Measurements from ENCODE around the gene LIG1. TPM values are rescaled to one million over a fixed set of nuclear protein-coding genes. Genes with fewer than 3 reads are reported as not detected.

LIG1 gene
- total RNA-seq, 4 donors from 2014 or later, result 4.2 to 7.3 (median 6.0) TPM

DNA sequence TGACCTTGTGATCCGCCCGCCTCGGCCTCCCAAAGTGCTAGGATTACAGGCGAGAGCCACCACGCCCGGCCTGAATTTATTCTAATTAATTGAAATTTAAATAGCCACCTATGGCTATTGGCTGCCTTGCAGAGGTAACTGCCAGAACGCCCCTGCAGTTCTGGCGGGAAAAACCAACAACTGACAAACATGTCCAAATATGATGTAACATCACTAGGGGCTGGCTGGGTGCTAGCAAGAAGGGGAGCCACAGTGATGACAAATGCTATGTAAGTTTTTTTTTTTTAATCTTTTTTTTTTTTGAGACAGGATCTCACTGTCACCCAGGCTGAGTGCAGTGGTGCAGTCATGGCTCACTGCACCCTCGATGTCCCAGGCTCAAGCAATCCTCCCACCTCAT lies 13.2 kb upstream of the LIG1 start:
- H3K4me3 ChIP-seq, result no peak overlapping the region
- peaks cover 0 to 15% (median 9%) of the 10 kb centered on the region in 4 donors for H3K9me3 ChIP-seq
- H3K36me3 ChIP-seq, result peaks cover 6 to 31% (median 20%) of the 10 kb centered on the region in 4 donors
- H3K27ac ChIP-seq (replicated peaks in 1 of 4), result no peak overlapping the region
- H3K4me1 ChIP-seq, result no peaks in the 10 kb centered on the region
- H3K27me3 ChIP-seq, result no peaks in the 10 kb centered on the region
- TF ChIP-seq EP300 (IDR thresholded peaks at IDR 0.05) (no peak), POLR2A (IDR thresholded peaks at IDR 0.05; ENCODE audit: low read depth) (no peak), POLR2AphosphoS5 (IDR thresholded peaks at IDR 0.05) (no peak)
- TF ChIP-seq, protein P1, sequence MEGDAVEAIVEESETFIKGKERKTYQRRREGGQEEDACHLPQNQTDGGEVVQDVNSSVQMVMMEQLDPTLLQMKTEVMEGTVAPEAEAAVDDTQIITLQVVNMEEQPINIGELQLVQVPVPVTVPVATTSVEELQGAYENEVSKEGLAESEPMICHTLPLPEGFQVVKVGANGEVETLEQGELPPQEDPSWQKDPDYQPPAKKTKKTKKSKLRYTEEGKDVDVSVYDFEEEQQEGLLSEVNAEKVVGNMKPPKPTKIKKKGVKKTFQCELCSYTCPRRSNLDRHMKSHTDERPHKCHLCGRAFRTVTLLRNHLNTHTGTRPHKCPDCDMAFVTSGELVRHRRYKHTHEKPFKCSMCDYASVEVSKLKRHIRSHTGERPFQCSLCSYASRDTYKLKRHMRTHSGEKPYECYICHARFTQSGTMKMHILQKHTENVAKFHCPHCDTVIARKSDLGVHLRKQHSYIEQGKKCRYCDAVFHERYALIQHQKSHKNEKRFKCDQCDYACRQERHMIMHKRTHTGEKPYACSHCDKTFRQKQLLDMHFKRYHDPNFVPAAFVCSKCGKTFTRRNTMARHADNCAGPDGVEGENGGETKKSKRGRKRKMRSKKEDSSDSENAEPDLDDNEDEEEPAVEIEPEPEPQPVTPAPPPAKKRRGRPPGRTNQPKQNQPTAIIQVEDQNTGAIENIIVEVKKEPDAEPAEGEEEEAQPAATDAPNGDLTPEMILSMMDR (IDR thresholded peaks at IDR 0.05), result no peak
- WGBS, result 85% methylated on average over 9 of the region's 9 CpGs
- intact Hi-C loops (cut with DNase I), result no loop called here
- DNase-seq (ENCODE audit: extremely low spot score), result no peak

DNA sequence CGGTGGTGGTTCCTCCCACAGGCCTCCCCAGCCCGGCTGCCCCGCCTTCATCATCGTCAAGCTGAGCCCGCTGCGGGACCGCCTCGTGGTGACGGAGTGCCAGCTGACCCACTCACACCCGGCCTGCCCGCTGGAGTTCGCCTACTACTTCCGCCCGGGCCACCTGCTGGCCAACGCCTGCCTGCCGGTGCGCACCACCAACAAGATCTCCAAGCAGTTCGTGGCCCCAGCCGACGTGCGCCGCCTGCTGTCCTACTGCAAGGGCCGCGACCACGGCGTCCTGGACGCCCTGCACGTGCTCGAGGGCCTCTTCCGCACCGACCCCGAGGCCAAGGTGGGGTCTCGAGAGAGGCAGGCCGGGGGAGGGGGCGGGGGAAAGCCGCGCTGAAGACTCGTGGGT lies 12.3 kb upstream of the LIG1 start:
- Histone ChIP-seq H3K36me3 (peaks cover 6 to 26% (median 17%) of the 10 kb centered on the region in 4 donors), H3K27ac (replicated peaks in 1 of 4) (no peak overlapping the region), H3K27me3 (no peaks in the 10 kb centered on the region), H3K4me3 (no peak overlapping the region), H3K4me1 (no peaks in the 10 kb centered on the region), H3K9me3 (peaks cover 0 to 15% (median 9%) of the 10 kb centered on the region in 4 donors)
- no peak for DNase-seq (ENCODE audit: extremely low spot score)
- intact Hi-C loops (cut with DNase I), result no loop called here
- no peak for TF ChIP-seq EP300 (IDR thresholded peaks at IDR 0.05)
- no peak for TF ChIP-seq POLR2AphosphoS5 (IDR thresholded peaks at IDR 0.05)
- no peak for TF ChIP-seq POLR2A (IDR thresholded peaks at IDR 0.05; ENCODE audit: low read depth)
- TF ChIP-seq, protein P1 (IDR thresholded peaks at IDR 0.05), result no peak
- WGBS, result 92% methylated on average over 38 of the region's 38 CpGs

DNA sequence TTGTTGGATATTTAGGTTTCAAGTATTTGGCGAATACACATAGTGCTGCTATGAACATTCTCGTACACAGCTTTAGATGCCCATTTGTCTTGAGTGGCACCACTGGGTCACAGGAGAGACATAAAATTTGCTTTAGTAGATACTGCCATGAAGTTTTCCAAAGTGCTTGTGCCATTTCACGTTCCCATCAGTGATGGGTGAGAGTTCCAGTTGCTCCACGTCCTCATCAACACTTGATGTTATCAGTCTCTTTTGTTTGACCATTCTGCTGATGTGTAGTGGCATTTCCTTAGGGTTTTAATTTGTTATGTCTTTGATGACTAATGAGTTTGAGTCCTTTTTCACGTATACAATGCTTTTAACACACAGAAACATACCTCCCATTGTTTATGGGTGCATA lies 11.4 kb upstream of the LIG1 start:
- no peaks in the 10 kb centered on the region for H3K27me3 ChIP-seq
- 91% methylated on average over 5 of the region's 5 CpGs for WGBS
- H3K9me3 ChIP-seq, result peaks cover 0 to 15% (median 9%) of the 10 kb centered on the region in 4 donors
- intact Hi-C loops (cut with DNase I), result no loop called here
- H3K27ac ChIP-seq (replicated peaks in 1 of 4), result no peak overlapping the region
- peaks cover 6 to 23% (median 13%) of the 10 kb centered on the region in 4 donors for H3K36me3 ChIP-seq
- H3K4me3 ChIP-seq, result no peak overlapping the region
- TF ChIP-seq EP300 (IDR thresholded peaks at IDR 0.05), result no peak
- TF ChIP-seq, protein P1 (IDR thresholded peaks at IDR 0.05), result no peak
- no peak for TF ChIP-seq POLR2A (IDR thresholded peaks at IDR 0.05; ENCODE audit: low read depth)
- no peak for TF ChIP-seq POLR2AphosphoS5 (IDR thresholded peaks at IDR 0.05)
- no peak for DNase-seq (ENCODE audit: extremely low spot score)
- no peaks in the 10 kb centered on the region for H3K4me1 ChIP-seq

DNA sequence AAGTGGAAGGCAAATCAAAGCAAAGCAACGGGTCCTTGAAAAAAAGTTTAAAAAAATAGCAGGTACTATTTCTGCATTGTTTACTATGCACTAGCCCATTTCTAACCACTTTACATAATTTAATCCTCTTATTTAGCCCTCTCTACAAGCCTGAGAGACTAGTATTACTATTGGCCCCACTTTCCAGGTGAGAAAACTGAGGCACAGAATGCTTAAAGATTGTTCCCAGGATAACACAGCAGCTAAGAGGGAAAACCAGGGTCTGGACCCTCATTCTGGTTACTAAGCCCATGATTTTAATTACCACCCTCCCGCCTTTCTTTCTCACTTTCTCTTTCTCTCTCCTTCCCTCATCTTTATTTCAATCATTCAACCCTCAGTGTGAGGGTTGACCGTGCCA lies 6.1 kb upstream of the LIG1 start:
- peaks cover 0 to 4% (median under 1%) of the 10 kb centered on the region in 4 donors for H3K9me3 ChIP-seq
- H3K4me1 ChIP-seq, result peaks cover 5 to 10% (median 8%) of the 10 kb centered on the region in 4 donors
- H3K27me3 ChIP-seq, result no peaks in the 10 kb centered on the region
- no peak overlapping the region for H3K4me3 ChIP-seq
- 80% methylated on average over 3 of the region's 3 CpGs for WGBS
- DNase-seq (ENCODE audit: extremely low spot score), result no peak
- peaks cover 0 to 60% (median 41%) of the 10 kb centered on the region in 4 donors for H3K36me3 ChIP-seq
- intact Hi-C loops (cut with DNase I), result no loop called here
- H3K27ac ChIP-seq (replicated peaks in 1 of 4), result no peak overlapping the region
- TF ChIP-seq, protein P1 (IDR thresholded peaks at IDR 0.05), result no peak
- no peak for TF ChIP-seq POLR2A (IDR thresholded peaks at IDR 0.05; ENCODE audit: low read depth)
- TF ChIP-seq POLR2AphosphoS5 (IDR thresholded peaks at IDR 0.05), result no peak
- no peak for TF ChIP-seq EP300 (IDR thresholded peaks at IDR 0.05)

GRCh38 chr19:48175578-48175977 lies 5.4 kb upstream of the LIG1 start:
- intact Hi-C loops (cut with DNase I), result no loop called here
- Histone ChIP-seq H3K27ac (replicated peaks in 1 of 4) (no peak overlapping the region), H3K4me3 (no peak overlapping the region), H3K4me1 (peaks cover 10 to 15% (median 13%) of the 10 kb centered on the region in 4 donors), H3K27me3 (no peaks in the 10 kb centered on the region), H3K36me3 (peaks cover 0 to 60% (median 39%) of the 10 kb centered on the region in 4 donors), H3K9me3 (no peaks in the 10 kb centered on the region)
- no peak for TF ChIP-seq EP300 (IDR thresholded peaks at IDR 0.05)
- no peak for TF ChIP-seq POLR2A (IDR thresholded peaks at IDR 0.05; ENCODE audit: low read depth)
- TF ChIP-seq, protein P1 (IDR thresholded peaks at IDR 0.05), result no peak
- TF ChIP-seq POLR2AphosphoS5 (IDR thresholded peaks at IDR 0.05), result no peak
- no peak for DNase-seq (ENCODE audit: extremely low spot score)
- 94% methylated on average over 10 of the region's 10 CpGs for WGBS
